T-helper 2 cell treated with Interferon-gamma antibody and Interleukin-4, amounts not matched to agents 100 ng/mL and 5 ng/mL, for 36 hours (primary cell): Measurements from ENCODE around the gene VSIR. TPM values are rescaled to one million over a fixed set of nuclear protein-coding genes. Genes with fewer than 3 reads are reported as not detected.

Experiments used
- intact Hi-C: fragments of 100-400 bp; cut with micrococcal nuclease; formaldehyde crosslinking; loops from one replicate; pipeline ENCODE4 v1.15.1; 2023
- total RNA-seq: library from RNA; stranded (reverse); gene quantifications from 2 replicates; pipeline ENCODE4 v1.2.3, GENCODE V29; 2022

Gene VSIR
- total RNA-seq, 1 donor from 2014 or later: 84.9 TPM

GRCh38 chr10:71807557-71808510 lies 34.5 kb upstream of the VSIR start:
- intact Hi-C loops: no loop called here

- intact Hi-C loops: no loop called here
Measured at GRCh38 chr10:71806704-71807556, 33.6 kb upstream of the VSIR start.

- intact Hi-C loops: no loop called here
Measured at GRCh38 chr10:71805776-71806703, 32.7 kb upstream of the VSIR start.

- intact Hi-C loops: no loop called here
Measured at GRCh38 chr10:71804077-71804476, 30.8 kb upstream of the VSIR start.

GRCh38 chr10:71802715-71803488 lies 29.6 kb upstream of the VSIR start:
- intact Hi-C loops: no loop called here

GRCh38 chr10:71802235-71802634 lies 28.9 kb upstream of the VSIR start:
- intact Hi-C loops: no loop called here

- intact Hi-C loops: no loop called here
Measured at GRCh38 chr10:71801361-71801760, 28.0 kb upstream of the VSIR start.

- intact Hi-C loops: no loop called here
Measured at GRCh38 chr10:71799608-71800453, 26.5 kb upstream of the VSIR start.

GRCh38 chr10:71799112-71799511 lies 25.8 kb upstream of the VSIR start:
- intact Hi-C loops: no loop called here

GRCh38 chr10:71798308-71798624 lies 24.9 kb upstream of the VSIR start:
- intact Hi-C loops: no loop called here

- intact Hi-C loops: no loop called here
Measured at GRCh38 chr10:71797533-71798307, 24.4 kb upstream of the VSIR start.

- intact Hi-C loops: no loop called here
Measured at GRCh38 chr10:71796749-71797405, 23.6 kb upstream of the VSIR start.

- intact Hi-C loops: no loop called here
Measured at GRCh38 chr10:71795248-71795647, 21.9 kb upstream of the VSIR start.

GRCh38 chr10:71790749-71791440 lies 17.6 kb upstream of the VSIR start:
- intact Hi-C loops: no loop called here

- intact Hi-C loops: no loop called here
Measured at GRCh38 chr10:71789871-71790270, 16.6 kb upstream of the VSIR start.

GRCh38 chr10:71788954-71789353 lies 15.6 kb upstream of the VSIR start:
- intact Hi-C loops: no loop called here

- intact Hi-C loops: no loop called here
Measured at GRCh38 chr10:71784679-71785272, 11.5 kb upstream of the VSIR start.
